Motor neuron (in vitro differentiated cells): Measurements from ENCODE around the gene CEP63. TPM values are rescaled to one million over a fixed set of nuclear protein-coding genes. Genes with fewer than 3 reads are reported as not detected.

Source experiments
- ATAC-seq, 8 experiments: fragments of 200-7000 bp; cut with Tn5 transposase; replicated peaks in 6 of 8; 2 replicates each; pipeline ENCODE4 v1.8.0; 2021; ENCODE audit warnings: mild to moderate bottlenecking in 8 of 8, moderate library complexity in 8 of 8
- H3K27ac ChIP-seq, 2 donors: fragments of 250-450 bp; sonication (Bioruptor Pico); 2 replicates each; pipeline ENCODE4 v1.9.0; 2021; ENCODE audit warnings: antibody characterized with exemption in 2 of 2, mild to moderate bottlenecking in 2 of 2, moderate library complexity in 1 of 2
- H3K4me1 ChIP-seq, 2 donors: fragments of 250-450 bp; sonication (Bioruptor Pico); replicated peaks in 1 of 2; 2 replicates each; pipeline ENCODE4 v1.6.1; 2021; ENCODE audit warnings: antibody characterized with exemption in 2 of 2, mild to moderate bottlenecking in 2 of 2, moderate library complexity in 1 of 2
- H3K4me3 ChIP-seq, 5 donors: fragments of 250-450 bp; sonication (Bioruptor Pico); 2 replicates each; pipeline ENCODE4 v1.9.0; 2021; ENCODE audit warnings: antibody characterized with exemption in 5 of 5, mild to moderate bottlenecking in 5 of 5, moderate library complexity in 4 of 5
- WGBS, 10 experiments: fragments of 450-650 bp; shearing (Covaris generic); methylation state at CpG; one replicate each; pipeline ENCODE4 v1.0.0; 2022; 5-methylcytosine and 5-hydroxymethylcytosine counted together
- in situ Hi-C, 9 experiments: fragments of 400-800 bp; cut with MboI; loops; one replicate each; pipeline ENCODE4 v1.15.0; 2021; ENCODE audit warnings: low sequenced_read_pairs in 9 of 9, low pct_unique_long_range_greater_than_20kb in 2 of 9; ENCODE audit not compliant: unreplicated experiment in 9 of 9
- total RNA-seq, 8 experiments: library from RNA; unstranded; fragments of 300-600 nt; gene quantifications; 2 replicates each; pipeline versions ENCODE4 v1.2.3 to v1.2.4, GENCODE V29; 2022

Gene CEP63
- 10 to 100 TPM; 25.0 to 43.9 (median 29.9) TPM for total RNA-seq

- peaks cover 8 to 18% of the 10 kb centered on the region in 2 donors for H3K4me1 ChIP-seq
- ATAC-seq: peak; percentile 83 to 93 (median 90)
- peak within 1 kb of the TSS; percentile 66 to 83 (median 74) for H3K4me3 ChIP-seq
- 0 to 2% (median 0%) methylated on average over 3 to 23 of the region's 81 CpGs; no CpG with 5 or more reads in 1 of the 10 experiments for WGBS, 10 experiments
- peak within 1 kb of the TSS; percentile 96 to 99 for H3K27ac ChIP-seq
- in situ Hi-C loops: no loop called here
These were observed at the start of gene CEP63, which contains the start of gene ANAPC13 for GRCh38 chr3:134485718-134486576. Gene CEP63, plus strand, starts transcription at chr3:134486057. Its CDS starts 9,264 bp downstream, at chr3:134495321. Gene ANAPC13, minus strand, starts transcription at chr3:134485985. Its CDS starts 3,081 bp downstream, at chr3:134482904.

DNA sequence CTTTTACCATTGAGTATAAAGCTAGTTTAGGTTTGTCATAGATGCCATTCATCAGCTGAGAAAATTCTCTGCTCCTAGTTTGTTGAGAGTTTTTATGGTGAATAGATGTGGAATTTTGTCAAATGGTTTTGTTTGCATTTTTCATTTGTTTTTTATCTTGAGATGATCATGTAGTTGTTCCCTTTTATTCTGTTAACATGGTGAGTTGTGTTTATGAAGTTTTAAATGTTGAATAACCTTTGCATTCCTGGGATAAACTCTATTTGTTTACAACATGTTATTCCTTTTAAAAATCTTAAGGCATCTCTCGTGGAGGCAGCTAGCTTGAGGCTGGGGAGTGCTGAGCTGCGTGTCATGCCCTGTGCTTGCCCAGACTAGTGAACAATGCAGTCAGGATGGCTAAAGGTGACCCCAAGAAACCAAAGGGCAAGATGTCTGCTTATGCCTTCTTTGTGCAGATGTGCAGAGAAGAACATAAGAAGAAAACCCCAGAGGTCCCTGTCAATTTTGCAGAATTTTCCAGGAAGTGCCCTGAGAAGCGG lies 48.6 kb upstream of the CEP63 start:
- Histone ChIP-seq H3K4me3 (no peak overlapping the region), H3K4me1 (no peaks in the 10 kb centered on the region), H3K27ac (no peak overlapping the region)
- in situ Hi-C loops: no loop called here
- ATAC-seq: no peak
- WGBS, 10 experiments: 40 to 100% (median 74%) methylated on average over 1 to 3 of the region's 3 CpGs; no CpG with 5 or more reads in 2 of the 10 experiments

- Histone ChIP-seq H3K27ac (no peak overlapping the region), H3K4me3 (no peak overlapping the region), H3K4me1 (no peaks in the 10 kb centered on the region)
- in situ Hi-C loops: no loop called here
- WGBS, 10 experiments: 83 to 100% (median 92%) methylated on average over 1 of the region's 1 CpG; no CpG with 5 or more reads in 6 of the 10 experiments
- no peak for ATAC-seq
These were observed 44.5 kb upstream of the CEP63 start for GRCh38 chr3:134441321-134441720.

GRCh38 chr3:134441821-134442220 lies 44.0 kb upstream of the CEP63 start:
- H3K27ac ChIP-seq: no peak overlapping the region
- WGBS, 10 experiments: 58 to 100% (median 93%) methylated on average over 1 to 2 of the region's 2 CpGs; no CpG with 5 or more reads in 1 of the 10 experiments
- no peak overlapping the region for H3K4me3 ChIP-seq
- no peaks in the 10 kb centered on the region for H3K4me1 ChIP-seq
- ATAC-seq: no peak
- in situ Hi-C loops: no loop called here

- no peak for ATAC-seq
- Histone ChIP-seq H3K4me1 (no peaks in the 10 kb centered on the region), H3K27ac (no peak overlapping the region), H3K4me3 (no peak overlapping the region)
- WGBS, 10 experiments: 91 to 100% (median 99%) methylated on average over 1 of the region's 1 CpG; no CpG with 5 or more reads in 2 of the 10 experiments
- in situ Hi-C loops: no loop called here
These were observed 40.8 kb upstream of the CEP63 start for GRCh38 chr3:134445095-134445494.

GRCh38 chr3:134445636-134446035 lies 40.2 kb upstream of the CEP63 start:
- H3K27ac ChIP-seq: no peak overlapping the region
- 14 to 80% (median 55%) methylated on average over 1 of the region's 1 CpG; no CpG with 5 or more reads in 4 of the 10 experiments for WGBS, 10 experiments

GRCh38 chr3:134446800-134447199 lies 39.1 kb upstream of the CEP63 start:
- no peaks in the 10 kb centered on the region for H3K4me1 ChIP-seq
- no peak overlapping the region for H3K4me3 ChIP-seq
- WGBS, 10 experiments: 0 to 100% (median 82%) methylated on average over 1 to 3 of the region's 3 CpGs; no CpG with 5 or more reads in 4 of the 10 experiments
- in situ Hi-C loops: no loop called here
- ATAC-seq: no peak
- H3K27ac ChIP-seq: no peak overlapping the region

More at GRCh38 chr3:134445636-134446035, 40.2 kb upstream of the CEP63 start:
- peak in 2 of 8 experiments; percentile 20 to 25 for ATAC-seq
- H3K4me1 ChIP-seq: no peaks in the 10 kb centered on the region
- no peak overlapping the region for H3K4me3 ChIP-seq
- in situ Hi-C loops: no loop called here

DNA sequence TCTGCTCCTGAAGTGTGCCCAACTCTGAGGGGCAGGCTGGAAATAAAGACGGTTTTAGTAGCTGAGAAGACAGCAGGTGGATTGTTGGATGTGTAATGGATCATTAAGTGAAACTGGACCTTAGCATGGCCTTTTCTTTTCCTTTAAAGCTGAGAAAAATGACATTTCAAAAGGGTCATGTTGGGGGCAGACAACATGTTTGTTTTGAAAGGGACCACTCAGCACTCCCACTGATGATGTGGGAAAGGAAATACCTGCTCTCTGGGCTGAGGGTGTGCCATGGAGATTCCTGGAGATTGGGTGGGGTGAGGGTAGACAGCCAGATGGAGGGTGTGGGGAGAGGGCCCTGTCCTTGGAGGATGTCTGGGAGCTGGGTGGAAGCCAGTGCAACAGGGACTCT lies 38.5 kb upstream of the CEP63 start:
- in situ Hi-C loops: no loop called here
- ATAC-seq: peak in 2 of 8 experiments; percentile 19 to 40
- Histone ChIP-seq H3K4me1 (no peaks in the 10 kb centered on the region), H3K4me3 (no peak overlapping the region), H3K27ac (no peak overlapping the region)
- WGBS, 10 experiments: 43% methylated on average over 1 of the region's 1 CpG; no CpG with 5 or more reads in 9 of the 10 experiments

DNA sequence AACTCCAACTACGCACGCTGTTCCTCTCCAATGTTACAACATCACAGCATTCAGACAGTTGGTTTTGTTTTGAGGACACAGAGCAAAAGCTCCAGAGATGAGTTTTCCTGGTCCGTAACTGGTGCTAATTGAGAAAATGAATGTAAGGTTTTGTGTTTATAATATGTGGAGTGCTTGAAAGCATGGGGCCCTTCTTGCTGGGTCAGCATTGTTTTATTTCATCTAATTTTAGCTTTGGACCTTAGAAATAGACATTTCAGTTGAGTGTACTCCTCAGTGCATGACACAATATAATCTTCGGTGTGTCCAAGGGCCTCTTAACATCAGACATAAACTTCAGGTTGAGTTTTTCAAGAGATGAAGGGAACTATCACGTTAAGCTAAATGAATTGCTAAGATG lies 37.2 kb upstream of the CEP63 start:
- ATAC-seq: no peak
- Histone ChIP-seq H3K27ac (no peak overlapping the region), H3K4me1 (no peaks in the 10 kb centered on the region), H3K4me3 (no peak overlapping the region)
- WGBS, 10 experiments: 90 to 100% (median 97%) methylated on average over 1 to 5 of the region's 5 CpGs
- in situ Hi-C loops: no loop called here

DNA sequence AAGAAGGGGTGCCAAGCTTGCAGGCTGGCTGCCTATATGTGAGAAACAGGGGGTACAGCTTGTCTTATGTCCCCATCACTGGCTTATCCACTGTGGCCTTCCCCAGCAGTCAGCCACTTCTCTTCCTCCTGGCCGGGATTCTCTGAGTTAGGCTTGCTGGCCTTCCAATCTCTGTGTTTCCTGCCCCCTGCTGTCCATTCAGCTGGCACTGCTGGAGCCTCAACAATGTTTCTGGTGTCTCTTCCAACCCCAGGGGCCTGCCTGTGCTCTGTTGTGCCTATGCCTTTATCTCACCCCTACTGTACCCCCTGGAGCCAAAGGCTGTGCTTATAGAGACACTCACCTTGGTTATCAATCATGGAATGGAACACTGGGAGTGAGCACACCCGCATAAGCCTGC lies 36.6 kb upstream of the CEP63 start:
- 60 to 83% (median 80%) methylated on average over 1 of the region's 2 CpGs; no CpG with 5 or more reads in 7 of the 10 experiments for WGBS, 10 experiments
- Histone ChIP-seq H3K4me3 (no peak overlapping the region), H3K4me1 (no peaks in the 10 kb centered on the region), H3K27ac (no peak overlapping the region)
- in situ Hi-C loops: no loop called here
- peak in 3 of 8 experiments; percentile 44 to 67 (median 54) for ATAC-seq

DNA sequence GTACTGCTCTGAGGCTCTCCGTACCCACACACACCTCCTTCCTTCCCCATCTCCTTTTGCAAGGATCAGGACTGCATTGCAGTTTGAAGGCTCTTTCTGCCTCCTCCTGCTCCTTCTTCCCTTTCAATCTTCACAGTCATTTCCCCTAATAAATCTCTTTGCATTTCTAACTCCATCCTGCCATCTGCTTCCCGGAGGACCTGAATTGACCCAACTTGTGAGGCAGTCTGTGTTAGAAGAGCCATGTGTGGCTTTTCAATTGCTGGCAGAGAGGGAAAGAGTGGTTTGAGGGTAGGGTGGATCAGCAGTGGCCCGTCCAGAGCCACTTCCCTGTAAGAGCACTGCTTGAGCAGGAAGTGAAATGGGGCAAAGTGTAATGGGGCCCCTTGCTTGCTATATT lies 35.9 kb upstream of the CEP63 start:
- Histone ChIP-seq H3K27ac (no peak overlapping the region), H3K4me1 (no peaks in the 10 kb centered on the region), H3K4me3 (no peak overlapping the region)
- no peak for ATAC-seq
- WGBS, 10 experiments: 0 to 100% (median 67%) methylated on average over 1 to 2 of the region's 3 CpGs; no CpG with 5 or more reads in 3 of the 10 experiments
- in situ Hi-C loops: no loop called here

GRCh38 chr3:134453631-134454030 lies 32.2 kb upstream of the CEP63 start:
- Histone ChIP-seq H3K27ac (no peak overlapping the region), H3K4me3 (no peak overlapping the region), H3K4me1 (peaks cover 0 to 4% of the 10 kb centered on the region in 2 donors)
- in situ Hi-C loops: no loop called here
- ATAC-seq: peak in 1 of 8 experiments; percentile 16
- 29 to 83% (median 53%) methylated on average over 2 to 5 of the region's 6 CpGs; no CpG with 5 or more reads in 2 of the 10 experiments for WGBS, 10 experiments

DNA sequence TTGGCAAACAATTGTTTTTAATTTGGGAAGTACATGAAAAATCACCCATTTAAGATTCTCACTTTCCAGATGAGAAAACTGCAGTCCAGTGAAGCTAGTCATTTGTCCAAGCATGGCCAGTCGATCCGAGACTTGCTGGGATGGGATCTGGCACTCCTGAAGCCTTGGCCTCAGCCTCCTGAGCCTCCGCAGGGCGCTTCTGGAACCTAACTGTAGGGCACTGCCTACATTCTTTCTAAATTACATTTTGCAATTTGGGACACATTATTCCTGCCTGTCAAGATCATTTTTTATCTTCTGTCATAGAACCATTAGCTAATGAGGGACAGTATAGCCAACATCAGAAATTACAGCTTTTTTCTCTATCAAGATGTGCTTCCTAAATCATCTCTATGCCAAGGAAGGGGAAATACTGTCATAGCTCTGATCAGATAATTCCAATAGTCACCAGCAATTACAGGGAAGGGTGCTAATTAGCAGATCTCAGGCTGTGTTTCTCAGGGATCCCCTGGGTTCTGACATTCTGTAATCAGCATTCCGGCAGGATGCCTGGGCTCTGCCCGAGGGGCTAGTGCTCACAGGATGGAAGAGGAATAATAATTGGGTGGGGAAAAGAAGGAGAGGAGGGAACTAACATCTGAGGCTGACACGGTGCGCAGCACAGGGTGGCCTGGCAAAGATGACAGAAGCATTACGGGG lies 28.3 kb upstream of the CEP63 start:
- no peak overlapping the region for H3K27ac ChIP-seq
- ATAC-seq: peak in 6 of 8 experiments; percentile 12 to 90 (median 58)
- whole genome bisulfite sequencing, 10 experiments: 32 to 90% (median 77%) methylated on average over 2 to 9 of the region's 9 CpGs; no CpG with 5 or more reads in 3 of the 10 experiments
- in situ Hi-C loops: no loop called here
- peaks cover 0 to 4% of the 10 kb centered on the region in 2 donors for H3K4me1 ChIP-seq
- no peak overlapping the region for H3K4me3 ChIP-seq
